Thymus (tissue), 11 donors: ENCODE measurements around the gene PLA2G2D. TPM values are rescaled to one million over a fixed set of nuclear protein-coding genes. Genes with fewer than 3 reads are reported as not detected.
"Not testable (repeated sequence)": the region's sequence is repeated elsewhere in the genome, so short reads cannot be mapped to it uniquely, and the experiment has no call there.

ENCODE experiments used
- DNase-seq, 9 donors: peaks; one replicate each; pipeline ENCODE4 v3.0.0-alpha.2; 2013; ENCODE audit warnings: low spot score in 9 of 9, low read depth in 6 of 9, missing footprints in 1 of 9
- H3K27ac ChIP-seq, 2 donors: one replicate each; pipeline ENCODE4 v1.5.1; 2013; ENCODE audit warnings: control low read depth in 1 of 2, low read depth in 1 of 2, low read length in 1 of 2, mild to moderate bottlenecking in 1 of 2, moderate library complexity in 1 of 2
- H3K27me3 ChIP-seq, 2 donors: one replicate each; pipeline ENCODE4 v1.5.1; 2013; ENCODE audit warnings: low read length in 1 of 2; ENCODE audit not compliant: control insufficient read depth in 2 of 2, insufficient read depth in 1 of 2
- H3K36me3 ChIP-seq, 2 donors: one replicate each; pipeline ENCODE4 v1.5.1; 2013; ENCODE audit warnings: low read length in 1 of 2, mild to moderate bottlenecking in 1 of 2, moderate library complexity in 1 of 2; ENCODE audit not compliant: control insufficient read depth in 2 of 2, insufficient read depth in 2 of 2
- H3K4me1 ChIP-seq, 2 donors: one replicate each; pipeline ENCODE4 v1.5.1; 2013; ENCODE audit warnings: low read length in 2 of 2; ENCODE audit not compliant: control insufficient read depth in 2 of 2, insufficient read depth in 2 of 2
- H3K4me3 ChIP-seq, 2 donors: one replicate each; pipeline ENCODE4 v1.5.1; 2013; ENCODE audit warnings: low read length in 2 of 2, control low read depth in 1 of 2, mild to moderate bottlenecking in 1 of 2
- H3K9me3 ChIP-seq, 2 donors: one replicate each; pipeline ENCODE4 v1.5.1; 2013; ENCODE audit warnings: low read length in 1 of 2, mild to moderate bottlenecking in 1 of 2; ENCODE audit not compliant: control insufficient read depth in 2 of 2, insufficient read depth in 1 of 2
- WGBS: extraction: QIAGEN DNeasy Blood & Tissue Kit; methylation state at CpG from one replicate; pipeline ENCODE4 v1.1.7; 2013; 5-methylcytosine and 5-hydroxymethylcytosine counted together
- polyA plus RNA-seq: library from polyadenylated mRNA; stranded (reverse); fragments of 200-250 nt; gene quantifications from one replicate; pipeline ENCODE4 v1.2.3, GENCODE V29; 2013
- total RNA-seq: library from RNA; stranded (reverse); fragments of 120-200 nt; gene quantifications from one replicate; pipeline ENCODE4 v1.2.4, GENCODE V29; 2013
- donor health status: healthy.

PLA2G2D gene
- total and polyA plus RNA-seq, 2 donors, result 0.52 to 1.6 TPM

DNA sequence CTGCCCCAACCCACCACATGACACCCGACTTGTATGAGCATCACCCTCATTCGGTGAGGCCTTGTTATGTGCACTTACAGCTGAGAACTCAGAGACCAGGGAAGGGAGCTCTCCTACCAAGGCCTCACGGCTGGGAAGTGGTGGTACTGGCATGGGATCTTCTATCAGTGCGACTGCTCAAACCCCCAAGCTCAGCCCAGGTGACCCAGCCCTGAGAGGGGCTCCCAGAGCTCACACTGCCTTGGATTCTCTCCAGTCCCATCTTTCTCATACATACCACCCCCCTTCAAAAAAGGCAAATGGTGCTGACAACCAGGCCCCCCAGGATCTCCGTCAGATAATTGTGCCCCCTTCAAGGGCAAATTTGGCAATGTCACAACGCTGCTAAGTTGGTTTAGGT, 19.0 kb upstream of the PLA2G2D start:
- H3K27ac ChIP-seq, result no peak overlapping the region
- no peaks in the 10 kb centered on the region for H3K27me3 ChIP-seq
- no peak overlapping the region for H3K4me3 ChIP-seq
- H3K9me3 ChIP-seq, result no peaks in the 10 kb centered on the region
- no peaks in the 10 kb centered on the region for H3K36me3 ChIP-seq
- DNase-seq, result no peak
- no peaks in the 10 kb centered on the region for H3K4me1 ChIP-seq
- WGBS, result 96% methylated on average over 6 of the region's 6 CpGs

DNA sequence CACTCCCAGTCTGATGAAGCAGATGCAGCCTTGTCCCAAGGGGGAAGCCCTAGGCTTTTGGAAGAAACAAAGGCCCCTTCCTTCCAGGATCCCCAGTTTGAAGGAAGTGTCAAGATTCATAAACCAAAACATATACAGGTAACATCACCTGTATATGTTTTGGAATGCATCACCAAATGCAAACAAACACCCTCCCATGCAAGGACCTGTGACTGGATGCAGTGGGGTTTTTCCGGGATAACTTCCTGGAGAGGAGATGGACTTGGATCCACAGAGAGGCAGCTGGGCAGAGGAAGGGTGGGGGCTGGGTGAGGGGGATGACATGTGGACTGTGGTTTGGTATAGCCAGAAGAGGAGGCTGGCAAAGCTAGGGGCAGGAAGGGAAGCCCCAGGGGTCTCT, 18.3 kb upstream of the PLA2G2D start:
- H3K4me1 ChIP-seq, result no peaks in the 10 kb centered on the region
- 93% methylated on average over 1 of the region's 1 CpG for WGBS
- H3K27ac ChIP-seq, result no peak overlapping the region
- H3K36me3 ChIP-seq, result no peaks in the 10 kb centered on the region
- no peaks in the 10 kb centered on the region for H3K27me3 ChIP-seq
- no peaks in the 10 kb centered on the region for H3K9me3 ChIP-seq
- no peak for DNase-seq
- no peak overlapping the region for H3K4me3 ChIP-seq

DNA sequence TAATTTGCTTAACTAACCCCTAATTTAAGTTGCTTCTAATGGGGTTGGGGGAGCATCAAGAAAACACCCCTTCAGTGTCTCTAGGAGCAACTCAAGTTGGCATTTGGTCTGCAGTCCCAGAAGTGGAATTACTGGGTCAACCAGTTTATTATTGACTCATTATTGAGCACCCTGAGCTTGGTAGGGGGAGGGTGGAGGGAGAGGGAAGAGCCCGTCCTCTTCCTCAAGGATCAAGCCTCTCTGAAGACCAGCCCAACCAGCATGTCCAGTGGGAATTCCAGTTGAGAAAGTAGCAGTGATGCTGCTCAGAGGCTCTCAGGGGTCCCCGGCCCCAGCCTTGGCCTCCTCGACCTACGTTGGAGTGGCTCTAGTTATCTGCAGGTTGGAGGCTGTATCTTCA, 17.7 kb upstream of the PLA2G2D start:
- Histone ChIP-seq H3K36me3 (no peaks in the 10 kb centered on the region), H3K4me3 (no peak overlapping the region), H3K27ac (no peak overlapping the region), H3K4me1 (no peaks in the 10 kb centered on the region), H3K9me3 (no peaks in the 10 kb centered on the region), H3K27me3 (no peaks in the 10 kb centered on the region)
- no peak for DNase-seq
- 94% methylated on average over 4 of the region's 4 CpGs for WGBS

DNA sequence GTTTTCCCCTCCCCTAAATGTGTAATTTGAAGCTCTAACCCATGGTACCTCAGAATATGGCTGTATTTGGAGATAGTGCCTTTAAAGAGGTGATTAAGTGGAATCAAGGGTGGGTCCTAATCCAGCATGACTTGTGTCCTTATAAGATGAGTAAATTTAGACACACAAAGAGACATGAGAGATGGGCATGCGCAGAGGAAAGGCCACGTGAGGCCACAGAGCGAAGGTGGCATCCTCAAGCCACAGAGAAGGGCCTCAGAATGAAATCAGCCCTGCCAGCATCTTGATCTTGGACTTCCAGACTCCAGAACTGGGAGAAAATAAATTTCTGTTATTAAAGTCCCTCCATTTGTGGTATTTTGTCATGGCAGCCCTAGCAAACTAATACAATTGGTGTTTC, 16.9 kb upstream of the PLA2G2D start:
- no peaks in the 10 kb centered on the region for H3K36me3 ChIP-seq
- H3K4me3 ChIP-seq, result no peak overlapping the region
- no peak for DNase-seq
- no peak overlapping the region for H3K27ac ChIP-seq
- no peaks in the 10 kb centered on the region for H3K27me3 ChIP-seq
- no peaks in the 10 kb centered on the region for H3K9me3 ChIP-seq
- WGBS, result 99% methylated on average over 3 of the region's 3 CpGs
- H3K4me1 ChIP-seq, result no peaks in the 10 kb centered on the region

DNA sequence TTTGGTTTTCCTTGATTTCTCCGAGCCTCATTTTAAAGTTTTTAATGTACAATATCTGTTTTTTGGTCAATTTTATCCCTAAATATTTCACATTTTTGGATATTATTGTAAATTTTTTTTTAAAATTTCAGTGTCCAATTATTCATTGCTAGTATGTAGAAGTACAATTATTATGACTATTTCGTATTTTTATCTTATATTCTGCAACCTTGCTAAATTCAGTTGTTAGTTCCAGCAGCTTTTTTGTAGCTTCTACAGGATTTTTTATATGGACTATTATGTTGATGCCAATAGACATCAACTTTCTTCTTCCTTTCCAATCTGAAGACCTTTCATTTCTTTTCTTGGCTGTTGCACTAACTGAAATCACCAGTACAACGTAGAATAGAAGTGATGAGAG, 15.7 kb upstream of the PLA2G2D start:
- 94% methylated on average over 3 of the region's 3 CpGs for WGBS
- Histone ChIP-seq H3K27ac (no peak overlapping the region), H3K9me3 (no peaks in the 10 kb centered on the region), H3K36me3 (no peaks in the 10 kb centered on the region), H3K27me3 (no peaks in the 10 kb centered on the region), H3K4me3 (no peak overlapping the region), H3K4me1 (no peaks in the 10 kb centered on the region)
- no peak for DNase-seq

DNA sequence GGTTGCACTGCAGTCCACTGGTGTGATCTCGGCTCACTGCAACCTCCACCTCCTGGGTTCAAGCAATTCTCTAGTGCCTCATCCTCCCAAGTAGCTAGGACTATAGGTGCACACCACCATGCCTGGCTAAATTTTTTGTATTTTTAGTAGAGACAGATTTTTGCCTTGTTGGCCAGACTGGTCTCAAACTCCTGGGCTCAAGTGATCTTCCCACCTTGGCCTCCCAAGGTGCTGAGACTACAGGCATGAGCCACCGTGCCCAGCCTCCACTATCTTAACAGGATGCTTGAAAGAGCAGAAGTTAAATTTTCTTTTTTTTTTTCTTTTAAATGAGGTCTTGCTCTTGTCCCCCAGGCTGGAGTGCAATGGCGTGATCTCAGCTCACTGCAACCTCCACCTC, 11.2 kb upstream of the PLA2G2D start:
- not testable (repeated sequence) for H3K4me1 ChIP-seq, H3K9me3 ChIP-seq, H3K27me3 ChIP-seq, H3K4me3 ChIP-seq, H3K27ac ChIP-seq, DNase-seq, H3K36me3 ChIP-seq
- WGBS, result 96% methylated on average over 3 of the region's 3 CpGs

DNA sequence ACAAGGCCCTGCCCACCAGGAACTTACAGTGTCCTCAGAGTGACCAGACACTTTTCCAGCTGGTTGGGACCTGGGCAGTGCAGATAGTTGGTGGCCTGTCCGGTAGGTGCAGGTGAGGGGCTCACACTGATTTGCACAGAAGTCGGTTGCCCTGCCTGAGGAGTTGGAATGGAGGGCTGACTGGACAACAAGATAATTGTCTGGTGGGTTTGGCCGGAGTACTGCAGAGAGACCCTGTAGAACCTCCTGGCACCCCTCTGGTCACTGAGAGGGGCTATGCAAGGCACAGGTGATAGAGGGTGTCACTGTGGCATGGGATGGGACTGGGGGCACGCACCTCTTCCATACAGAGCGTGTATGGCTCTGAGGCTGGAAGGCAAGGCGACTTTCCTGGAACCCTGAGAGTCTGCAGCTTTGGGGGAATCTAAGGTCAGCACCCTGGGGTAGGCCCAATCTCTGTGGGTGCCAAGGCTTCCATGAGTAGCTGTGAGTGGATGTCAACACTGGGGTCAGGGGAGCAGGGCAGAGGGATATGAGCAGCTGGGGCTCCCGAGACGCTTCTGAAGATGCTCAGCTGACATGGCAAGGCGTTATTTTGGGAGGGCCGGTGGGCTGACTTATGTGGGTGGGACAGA, 7.6 kb upstream of the PLA2G2D start:
- no peak for DNase-seq
- 95% methylated on average over 10 of the region's 10 CpGs for WGBS

DNA sequence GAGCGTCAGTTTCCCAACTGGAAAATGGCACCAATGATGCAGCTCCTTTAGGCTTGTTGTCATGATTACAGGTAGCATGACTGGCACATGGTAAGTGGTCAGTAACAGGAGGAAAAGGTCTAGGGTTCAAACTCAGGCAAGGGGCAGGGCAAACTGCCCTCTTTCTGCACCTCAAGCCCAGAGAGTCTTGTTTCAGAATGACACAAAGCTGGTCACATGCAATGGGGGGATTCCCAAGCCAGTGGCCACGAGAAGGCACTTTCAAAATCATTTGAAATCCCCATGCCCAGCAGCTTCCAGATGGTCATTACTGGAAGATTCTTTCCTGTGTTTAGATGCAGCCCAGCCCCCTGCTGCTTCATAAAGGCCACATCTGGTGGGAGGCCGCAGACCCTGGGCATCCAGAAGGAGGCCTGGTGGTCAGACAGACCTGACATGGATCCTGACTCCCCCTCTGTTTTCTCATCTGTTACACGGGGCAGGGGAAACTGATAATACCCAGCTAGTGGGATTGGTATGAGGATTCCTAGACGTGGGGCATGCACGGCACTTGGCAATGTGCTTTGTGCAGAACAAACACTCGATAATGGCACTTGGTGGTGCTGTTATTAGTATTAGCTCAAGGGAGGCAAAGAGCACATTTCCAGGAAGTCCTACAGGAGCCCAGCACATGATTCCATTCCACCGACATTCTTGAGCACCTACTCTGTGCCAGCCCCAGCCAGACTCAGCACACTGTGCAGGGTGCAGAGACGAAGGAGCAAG, 6.9 kb upstream of the PLA2G2D start:
- DNase-seq, result peak in 1 of 9 donors; percentile 7
- H3K4me1 ChIP-seq, result no peaks in the 10 kb centered on the region

More for the DNA sequence above, 7.6 kb upstream of the PLA2G2D start:
- Histone ChIP-seq H3K27ac (no peak overlapping the region), H3K36me3 (no peaks in the 10 kb centered on the region), H3K4me1 (no peaks in the 10 kb centered on the region), H3K9me3 (no peaks in the 10 kb centered on the region), H3K4me3 (no peak overlapping the region), H3K27me3 (no peaks in the 10 kb centered on the region)

DNA sequence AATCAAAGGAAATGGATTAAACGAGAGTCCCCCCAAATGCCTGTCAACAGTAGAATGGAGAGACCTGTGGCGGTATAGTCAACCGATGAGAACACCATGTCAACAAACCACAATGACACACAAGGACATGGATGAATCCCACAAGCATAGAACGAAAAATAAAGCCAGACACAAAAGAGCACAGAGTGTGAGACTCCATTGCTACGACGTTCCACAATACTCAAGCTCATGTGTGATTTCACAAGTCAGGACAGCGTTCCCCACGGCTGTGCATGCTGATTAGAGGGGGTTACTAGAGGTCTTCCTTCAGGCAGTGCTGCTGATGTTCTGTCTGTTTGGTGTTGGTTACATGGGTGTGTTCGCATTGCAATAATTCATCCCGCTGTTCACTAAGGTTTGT, 5.8 kb upstream of the PLA2G2D start:
- Histone ChIP-seq H3K4me3 (no peak overlapping the region), H3K27me3 (no peaks in the 10 kb centered on the region), H3K4me1 (no peaks in the 10 kb centered on the region), H3K36me3 (no peaks in the 10 kb centered on the region), H3K27ac (no peak overlapping the region), H3K9me3 (no peaks in the 10 kb centered on the region)
- no peak for DNase-seq
- 84% methylated on average over 10 of the region's 10 CpGs for WGBS

More for the DNA sequence above, 6.9 kb upstream of the PLA2G2D start:
- H3K9me3 ChIP-seq, result no peaks in the 10 kb centered on the region
- no peaks in the 10 kb centered on the region for H3K36me3 ChIP-seq
- no peak overlapping the region for H3K4me3 ChIP-seq
- no peak overlapping the region for H3K27ac ChIP-seq
- WGBS, result 88% methylated on average over 9 of the region's 9 CpGs
- H3K27me3 ChIP-seq, result no peaks in the 10 kb centered on the region
